Activated B cell treated with CpG ODN at 0.5 μM for 24 hours (primary cell): Measurements from ENCODE around the gene DCTN3. TPM values are rescaled to one million over a fixed set of nuclear protein-coding genes. Genes with fewer than 3 reads are reported as not detected.
A peak's percentile ranks its signal among the peaks of the same experiment; 100 is the strongest.

Source experiments
- ATAC-seq: fragments of 200-7000 bp; cut with Tn5 transposase; one replicate; pipeline ENCODE4 v1.10.0; 2021; ENCODE audit warnings: low read depth, mild to moderate bottlenecking, moderate library complexity
- CTCF ChIA-PET: fragments of 350-600 bp; sonication (Branson Sonifier 250); formaldehyde crosslinking; loops from one replicate; lab custom pipeline; 2021; ENCODE audit warnings: antibody characterized with exemption; lab: Charles Lee
- POLR2A ChIA-PET: fragments of 350-600 bp; sonication (Branson Sonifier 250); formaldehyde crosslinking; loops from one replicate; lab custom pipeline; 2021; ENCODE audit warnings: antibody characterized with exemption; lab: Charles Lee
- DNase-seq: peaks from one replicate; pipeline ENCODE4 v3.0.0; 2022
- H3K27ac Mint-ChIP-seq: one replicate; pipeline ENCODE4 v1.8.0; 2020; ENCODE audit warnings: mixed read lengths
- H3K27me3 Mint-ChIP-seq: one replicate; pipeline ENCODE4 v1.8.0; 2021; ENCODE audit warnings: mixed read lengths
- H3K36me3 Mint-ChIP-seq: one replicate; pipeline ENCODE4 v1.8.0; 2021; ENCODE audit warnings: low read depth, mixed read lengths
- H3K4me1 Mint-ChIP-seq: one replicate; pipeline ENCODE4 v1.8.0; 2021; ENCODE audit warnings: mixed read lengths
- H3K4me3 Mint-ChIP-seq: one replicate; pipeline ENCODE4 v1.8.0; 2020; ENCODE audit warnings: mild to moderate bottlenecking, mixed read lengths
- H3K9me3 Mint-ChIP-seq: one replicate; pipeline ENCODE4 v1.8.0; 2020; ENCODE audit warnings: mixed read lengths
- intact Hi-C: fragments of 100-400 bp; cut with micrococcal nuclease; formaldehyde crosslinking; loops from one replicate; pipeline ENCODE4 v1.15.1; 2024
- total RNA-seq: library from RNA; stranded (reverse); gene quantifications from 2 replicates; pipeline ENCODE4 v1.2.3, GENCODE V29; 2022
- TF ChIP-seq, protein P1 (sequence below): fragments of 200-600 bp; IDR thresholded peaks from one replicate; pipeline ENCODE4 v1.8.0; 2022; ENCODE audit warnings: antibody characterized with exemption, mild to moderate bottlenecking

The DCTN3 gene
- total RNA-seq: 63.9 and 64.3 TPM in 2 replicates

DNA sequence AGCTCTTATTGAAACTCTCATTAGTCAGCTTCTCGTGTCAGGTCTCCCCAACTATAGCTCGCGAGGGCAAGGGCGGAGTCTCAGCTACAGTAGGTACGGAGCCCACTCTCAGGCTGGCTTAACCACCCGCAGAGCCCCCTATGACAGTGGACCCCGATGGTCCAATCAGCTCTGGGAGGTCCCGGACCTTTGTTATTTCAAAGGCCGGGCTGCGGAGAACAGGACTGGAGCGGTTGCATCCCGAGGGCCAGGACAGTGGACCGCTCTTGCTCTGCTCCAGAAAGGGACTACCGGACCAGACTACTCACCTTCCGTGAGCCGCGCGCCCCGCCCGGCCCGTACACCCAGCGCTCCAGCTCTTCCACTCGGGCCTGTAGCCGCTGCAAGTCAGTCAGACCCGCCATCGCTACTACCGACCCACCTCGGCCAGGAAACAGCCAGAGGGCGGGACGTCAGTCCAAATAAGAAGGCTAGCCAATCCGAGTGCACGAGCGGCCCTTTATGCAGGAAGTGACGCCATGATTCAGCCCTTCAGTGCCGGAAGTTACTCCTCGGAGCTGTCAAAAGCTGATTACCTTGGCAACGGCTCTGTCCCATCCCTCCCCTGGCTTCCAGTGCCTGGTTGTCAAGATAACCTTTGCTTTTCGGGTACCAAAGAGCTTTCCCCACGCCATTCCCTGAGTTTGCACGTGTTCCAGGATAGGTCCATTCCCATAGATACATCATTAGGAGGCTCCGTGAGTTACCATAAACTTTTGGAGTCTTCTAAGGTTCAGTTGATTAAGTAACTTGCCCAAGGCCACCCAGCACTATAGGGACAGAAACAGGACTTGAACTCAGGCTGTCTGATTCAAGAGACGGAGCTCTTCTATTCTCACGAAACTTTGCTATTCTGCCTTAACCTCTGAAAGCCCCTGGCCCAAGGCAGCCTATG, at the start of gene DCTN3:
Gene DCTN3, minus strand, starts transcription at position 435 of the 934 bp plus-strand sequence. Its CDS starts 31 bp downstream, at position 404.
- TF ChIP-seq, protein P1, sequence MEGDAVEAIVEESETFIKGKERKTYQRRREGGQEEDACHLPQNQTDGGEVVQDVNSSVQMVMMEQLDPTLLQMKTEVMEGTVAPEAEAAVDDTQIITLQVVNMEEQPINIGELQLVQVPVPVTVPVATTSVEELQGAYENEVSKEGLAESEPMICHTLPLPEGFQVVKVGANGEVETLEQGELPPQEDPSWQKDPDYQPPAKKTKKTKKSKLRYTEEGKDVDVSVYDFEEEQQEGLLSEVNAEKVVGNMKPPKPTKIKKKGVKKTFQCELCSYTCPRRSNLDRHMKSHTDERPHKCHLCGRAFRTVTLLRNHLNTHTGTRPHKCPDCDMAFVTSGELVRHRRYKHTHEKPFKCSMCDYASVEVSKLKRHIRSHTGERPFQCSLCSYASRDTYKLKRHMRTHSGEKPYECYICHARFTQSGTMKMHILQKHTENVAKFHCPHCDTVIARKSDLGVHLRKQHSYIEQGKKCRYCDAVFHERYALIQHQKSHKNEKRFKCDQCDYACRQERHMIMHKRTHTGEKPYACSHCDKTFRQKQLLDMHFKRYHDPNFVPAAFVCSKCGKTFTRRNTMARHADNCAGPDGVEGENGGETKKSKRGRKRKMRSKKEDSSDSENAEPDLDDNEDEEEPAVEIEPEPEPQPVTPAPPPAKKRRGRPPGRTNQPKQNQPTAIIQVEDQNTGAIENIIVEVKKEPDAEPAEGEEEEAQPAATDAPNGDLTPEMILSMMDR: no peak
- H3K27ac Mint-ChIP-seq: peak within 1 kb of the TSS; percentile 73
- H3K27me3 Mint-ChIP-seq: peaks cover 30% of the 10 kb centered on the region
- intact Hi-C loops: loop anchor here (1.0 to 5.0 kb wide), 6 partner anchors 8 to 293 kb away; partner anchors contain the start of genes ARID3C, GALT, KIF24 and NUDT2
- CTCF ChIA-PET: interaction anchor here (0.9 to 7.6 kb wide), 6 partner anchors 8 to 82 kb away, joined by 3 to 51 read pairs (median 6); partner anchors contain the start of genes GALT and RPP25L
- H3K36me3 Mint-ChIP-seq: peaks cover 34% of the 10 kb centered on the region
- DNase-seq (peak; percentile 69), ATAC-seq (peak; percentile 98)
- peak within 1 kb of the TSS; percentile 95 for H3K4me3 Mint-ChIP-seq
- peaks cover 29% of the 10 kb centered on the region for H3K4me1 Mint-ChIP-seq
- no peaks in the 10 kb centered on the region for H3K9me3 Mint-ChIP-seq
- POLR2A ChIA-PET: interaction anchor here (0.6 to 2.2 kb wide), 11 partner anchors 9 to 228 kb away, joined by 3 to 30 read pairs (median 4); partner anchors contain the start of genes DNAI1, FAM219A, GALT and RPP25L

DNA sequence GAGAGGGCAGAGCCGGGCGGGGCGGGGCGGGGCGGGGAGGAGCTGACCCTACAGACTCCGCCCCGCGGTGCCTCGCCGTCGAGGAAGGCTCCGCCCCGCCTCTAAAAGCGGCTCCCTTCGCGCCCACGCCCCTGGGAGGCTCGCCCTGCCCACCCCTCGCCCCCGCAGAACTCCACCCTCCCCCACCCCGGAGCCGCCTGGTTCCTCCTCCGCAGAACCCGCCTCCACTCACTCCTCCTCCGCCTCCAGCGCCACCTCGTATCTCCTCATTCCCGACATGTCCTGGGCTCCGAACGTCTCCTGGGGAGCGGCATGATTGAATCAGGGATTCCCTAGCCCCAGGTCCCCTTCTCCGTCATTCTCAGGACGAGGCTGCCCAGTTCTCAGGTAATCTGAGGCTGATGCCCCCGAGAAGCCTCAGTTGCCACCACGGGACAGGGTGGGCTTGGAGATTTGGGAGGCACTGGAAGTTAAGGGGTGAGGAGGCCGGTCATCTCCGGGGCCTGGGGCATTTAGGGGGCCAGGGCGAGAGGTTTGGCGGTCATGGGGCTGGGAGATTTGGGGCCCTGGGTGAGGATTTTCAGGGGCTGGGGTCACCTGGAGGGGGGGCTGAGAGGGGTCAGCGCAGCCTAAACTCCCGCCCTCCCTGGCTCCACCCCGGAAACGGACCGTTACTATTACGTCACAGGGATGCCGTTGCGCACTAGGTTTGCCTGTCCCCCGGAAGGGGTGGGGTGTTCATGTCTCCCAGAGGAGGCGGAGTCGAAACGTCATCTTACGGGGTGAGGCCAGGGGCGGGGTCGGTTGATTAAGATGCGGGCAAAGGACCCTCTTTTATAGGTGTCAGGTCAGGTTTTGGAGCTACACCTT, 45.3 kb upstream of the DCTN3 start:
- Mint-ChIP-seq H3K36me3 (peaks cover 4% of the 10 kb centered on the region), H3K9me3 (peaks cover 15% of the 10 kb centered on the region), H3K4me1 (peaks cover 11% of the 10 kb centered on the region), H3K27me3 (no peaks in the 10 kb centered on the region), H3K27ac (peak overlapping the region; percentile 87), H3K4me3 (peak overlapping the region; percentile 88)
- ATAC-seq (peak; percentile 90), DNase-seq (peak; percentile 75)
- TF ChIP-seq, protein P1: no peak
- ChIA-PET CTCF (interaction anchor here (1.0 to 3.9 kb wide), 5 partner anchors 18 to 53 kb away, joined by 3 to 14 read pairs (median 5); partner anchors contain the start of genes GALT and RPP25L), POLR2A (interaction anchor here (0.6 to 2.2 kb wide), 10 partner anchors 9 to 848 kb away, joined by 3 to 19 read pairs (median 4); partner anchors contain the start of genes DNAI1, FAM219A, GALT and IL11RA)
- intact Hi-C loops: loop anchor here (1.0 to 10.0 kb wide), 11 partner anchors 19 to 1069 kb away; partner anchors contain the start of genes CREB3, DCTN3, DNAI1 and DNAJB5

DNA sequence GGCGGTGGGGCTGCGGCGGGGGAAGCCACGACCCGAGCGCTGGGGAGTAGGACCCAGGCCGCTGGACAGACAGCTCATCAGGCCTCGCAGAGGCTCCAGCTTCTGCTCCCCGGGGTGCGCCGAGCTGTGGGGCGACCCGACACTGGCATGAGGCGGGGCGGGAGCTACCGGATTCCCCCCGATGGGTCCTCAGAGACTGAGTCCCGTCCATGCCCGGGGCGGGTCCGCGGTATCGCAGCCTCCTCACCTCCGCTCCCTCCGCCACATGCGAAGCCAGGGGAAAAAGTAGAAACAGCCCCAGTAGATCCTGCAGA, 44.7 kb upstream of the DCTN3 start:
- ATAC-seq (peak; percentile 12), DNase-seq (no peak)
- CTCF ChIA-PET: interaction anchor here (1.0 to 3.9 kb wide), 5 partner anchors 18 to 53 kb away, joined by 3 to 14 read pairs (median 5); partner anchors contain the start of genes GALT and RPP25L
- POLR2A ChIA-PET: interaction anchor here (0.5 to 2.2 kb wide), 11 partner anchors 9 to 987 kb away, joined by 3 to 19 read pairs (median 4); partner anchors contain the start of genes DNAI1, FAM219A, GALT and IL11RA
- peaks cover 9% of the 10 kb centered on the region for H3K9me3 Mint-ChIP-seq
- intact Hi-C loops: loop anchor here (1.0 to 10.0 kb wide), 9 partner anchors 19 to 1070 kb away; partner anchors contain the start of genes CREB3, DCTN3, DNAI1 and FAM219A
- H3K36me3 Mint-ChIP-seq: peaks cover 4% of the 10 kb centered on the region
- peak overlapping the region; percentile 62 for H3K27ac Mint-ChIP-seq
- H3K27me3 Mint-ChIP-seq: no peaks in the 10 kb centered on the region
- TF ChIP-seq, protein P1: no peak
- peak overlapping the region; percentile 88 for H3K4me3 Mint-ChIP-seq
- peaks cover 11% of the 10 kb centered on the region for H3K4me1 Mint-ChIP-seq

DNA sequence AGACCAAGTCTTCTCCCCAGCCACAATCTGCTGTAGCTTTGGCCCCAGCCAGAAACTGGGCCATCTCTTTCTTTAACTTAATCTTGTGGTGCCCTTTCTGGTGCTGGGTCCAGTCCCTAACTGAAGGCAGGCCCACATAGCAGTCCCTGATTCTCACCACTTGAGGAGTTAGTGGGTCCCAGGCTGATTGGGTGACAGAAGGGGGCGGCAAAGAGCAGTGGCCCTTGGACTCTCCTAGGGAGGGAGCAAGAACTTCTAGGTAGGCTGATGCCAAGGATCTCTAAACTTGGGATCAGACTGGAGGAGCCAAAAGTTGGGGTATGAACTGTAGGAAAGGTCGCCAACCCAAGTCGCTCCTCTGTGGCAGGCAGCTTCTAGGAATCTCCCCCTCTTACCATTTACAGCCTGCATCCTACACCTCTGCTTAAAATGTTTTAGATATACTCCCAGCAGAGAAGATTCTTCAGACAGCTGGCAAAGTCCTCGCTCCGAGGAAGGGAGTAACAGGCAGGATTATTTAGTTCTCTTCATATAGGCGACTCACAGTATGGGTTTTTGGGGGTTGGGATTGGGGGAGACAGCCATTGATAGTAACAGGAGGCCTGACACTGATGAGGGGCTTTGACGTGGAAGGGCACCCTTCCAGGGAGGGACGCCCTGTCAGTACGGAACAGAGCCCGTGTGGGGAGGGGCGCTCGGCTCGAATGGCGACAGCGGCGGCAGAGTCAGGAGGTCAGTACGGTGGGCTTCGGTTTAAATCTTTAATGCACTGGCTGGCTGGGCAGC, 44.2 kb upstream of the DCTN3 start:
- Mint-ChIP-seq H3K36me3 (peaks cover 4% of the 10 kb centered on the region), H3K27me3 (no peaks in the 10 kb centered on the region), H3K27ac (peak overlapping the region; percentile 62), H3K4me3 (peak overlapping the region; percentile 88), H3K4me1 (peaks cover 11% of the 10 kb centered on the region), H3K9me3 (peaks cover 7% of the 10 kb centered on the region)
- TF ChIP-seq, protein P1: no peak
- peak; percentile 51 for ATAC-seq
- POLR2A ChIA-PET: interaction anchor here (0.5 to 2.2 kb wide), 9 partner anchors 8 to 987 kb away, joined by 3 to 19 read pairs (median 4); partner anchors contain the start of genes DNAI1, FAM219A, GALT and IL11RA
- intact Hi-C loops: loop anchor here (1.0 to 10.0 kb wide), 11 partner anchors 18 to 1070 kb away; partner anchors contain the start of genes CREB3, DCTN3, DNAI1 and FAM219A
- peak; percentile 68 for DNase-seq
- CTCF ChIA-PET: interaction anchor here (1.0 to 3.9 kb wide), 5 partner anchors 17 to 52 kb away, joined by 3 to 14 read pairs (median 5); partner anchors contain the start of genes GALT and RPP25L
